K562 (cell line): ENCODE results near the gene STK16. TPM values are rescaled to one million over a fixed set of nuclear protein-coding genes. Genes with fewer than 3 reads are reported as not detected.

Experiments used
- ATAC-seq: fragments of 200-7000 bp; cut with Tn5 transposase; 3 replicates; pipeline ENCODE4 v1.9.1; 2020; ENCODE audit warnings: moderate library complexity
- BruUV-seq: library from RNA; stranded (reverse); fragments of 400-500 nt; replicated peaks from 2 replicates; lab custom pipeline; 2021; lab: Mats Ljungman, UMichigan
- CTCF ChIA-PET: fragments of 300-600 bp; formaldehyde crosslinking; extraction: SDS; loops from one replicate; lab custom pipeline; 2021; ENCODE audit warnings: low intra/inter-chr PET ratio; lab: Yijun Ruan, JAX
- POLR2A ChIA-PET: fragments of 300-600, 350-650 bp; sonication (Branson Sonifier 250); formaldehyde crosslinking; extraction: SDS; loops from one replicate; lab custom pipeline; 2021; ENCODE audit warnings: antibody characterized with exemption, inconsistent platforms; lab: Yijun Ruan, JAX
- DNase-seq, 4 experiments: peaks; one replicate each; pipeline versions ENCODE4 v3.0.0 to v3.0.0-alpha.2; 2011 to 2018; ENCODE audit warnings: low spot score in 3 of 4, mixed read lengths in 3 of 4; ENCODE audit errors: extremely low read depth in 1 of 4
- FAIRE-seq: peaks from 2 replicates; lab custom pipeline; 2011; peaks lifted over from hg19 to GRCh38; lab: Jason Lieb, UNC
- H2AFZ ChIP-seq: 2 replicates; pipeline ENCODE4 v1.6.0; 2011; ENCODE audit warnings: low read depth, low read length, control low read depth, inconsistent platforms
- H3K27ac ChIP-seq: fragments of 200-600 bp; 3 replicates; pipeline ENCODE4 v1.8.0; 2011; ENCODE audit warnings: low read depth, mild to moderate bottlenecking, control low read depth, inconsistent platforms, low read length, moderate library complexity, mixed read lengths; ENCODE audit errors: extremely low read depth
- H3K27me3 ChIP-seq, 2 experiments: fragments of 300-600 bp in 1 of 2; 2 replicates in 1 of 2; 3 replicates in 1 of 2; pipeline versions ENCODE4 v1.6.0 to v1.8.0; 2011; ENCODE audit warnings: inconsistent platforms in 2 of 2, low read length in 2 of 2, mild to moderate bottlenecking in 1 of 2, mixed read lengths in 1 of 2, moderate library complexity in 1 of 2; ENCODE audit not compliant: control insufficient read depth in 2 of 2, insufficient read depth in 2 of 2
- H3K36me3 ChIP-seq: fragments of 300-600 bp; 3 replicates; pipeline ENCODE4 v1.8.0; 2011; ENCODE audit warnings: mild to moderate bottlenecking, low read length, inconsistent platforms; ENCODE audit not compliant: control insufficient read depth, insufficient read depth
- H3K4me1 ChIP-seq, 2 experiments: fragments of 200-600 bp in 1 of 2; replicated peaks in 1 of 2; 2 replicates in 1 of 2; 3 replicates in 1 of 2; pipeline versions ENCODE4 v1.5.1 to v1.8.0; 2011; ENCODE audit warnings: inconsistent platforms in 2 of 2, low read length in 2 of 2, mild to moderate bottlenecking in 1 of 2, mixed read lengths in 1 of 2, moderate library complexity in 1 of 2; ENCODE audit not compliant: control insufficient read depth in 2 of 2, insufficient read depth in 2 of 2
- H3K4me2 ChIP-seq: 2 replicates; pipeline ENCODE4 v1.6.1; 2011; ENCODE audit warnings: low read length, control low read depth, inconsistent platforms, mixed read lengths; ENCODE audit not compliant: insufficient read depth
- H3K4me3 ChIP-seq: fragments of 200-600 bp; sonication (generic), shearing (Covaris generic); 2 replicates; pipeline ENCODE4 v1.5.1; 2016; ENCODE audit warnings: control low read depth, inconsistent platforms
- H3K79me2 ChIP-seq: fragments of 200-600 bp; 3 replicates; pipeline ENCODE4 v1.8.0; 2011; ENCODE audit warnings: low read length, inconsistent platforms; ENCODE audit not compliant: control insufficient read depth, insufficient read depth
- H3K9ac ChIP-seq, 2 experiments: 2 replicates each; pipeline versions ENCODE4 v1.6.0 to v1.6.1; 2011; ENCODE audit warnings: low read depth in 2 of 2, low read length in 2 of 2, control low read depth in 1 of 2, inconsistent platforms in 1 of 2, mild to moderate bottlenecking in 1 of 2, mixed read lengths in 1 of 2; ENCODE audit not compliant: insufficient read depth in 1 of 2
- H3K9me1 ChIP-seq: one replicate; pipeline ENCODE4 v1.6.0; 2011; ENCODE audit warnings: inconsistent platforms, mild to moderate bottlenecking, low read length, moderate library complexity; ENCODE audit not compliant: control insufficient read depth, insufficient read depth
- H3K9me3 ChIP-seq: replicated peaks from 2 replicates; pipeline ENCODE4 v1.5.1; 2011; ENCODE audit warnings: low read depth, low read length, inconsistent platforms; ENCODE audit not compliant: control insufficient read depth, insufficient read depth
- H4K20me1 ChIP-seq: replicated peaks from 2 replicates; pipeline ENCODE4 v1.6.1; 2011; ENCODE audit warnings: low read length, inconsistent platforms, mixed read lengths; ENCODE audit not compliant: control insufficient read depth, insufficient read depth
- DIDO1 ChIP-seq: fragments of 450-650 bp; IDR thresholded peaks from 2 replicates; pipeline ENCODE4 v1.6.1; 2016; ENCODE audit warnings: low read depth, missing biosample characterization, missing genetic modification characterization
- NR1H2 ChIP-seq: sonication (generic); formaldehyde crosslinking; IDR thresholded peaks from 2 replicates; pipeline ENCODE4 v1.4.0; 2020; ENCODE audit warnings: mild to moderate bottlenecking, missing genetic modification reagents
- POLR2G ChIP-seq: fragments of 200-400 bp; formaldehyde crosslinking; IDR thresholded peaks from 2 replicates; pipeline ENCODE4 v1.6.1; 2017; ENCODE audit warnings: low read depth, mild to moderate bottlenecking, antibody characterized with exemption, low read length, moderate library complexity
- RBFOX2 ChIP-seq: fragments of 200-400 bp; formaldehyde crosslinking; IDR thresholded peaks from 2 replicates; pipeline ENCODE4 v1.6.1; 2017; ENCODE audit warnings: low read depth, mild to moderate bottlenecking, low read length, moderate library complexity
- WGBS: fragments of 100-300 bp; shearing (Covaris generic); methylation state at CpG from one replicate; pipeline ENCODE4 v1.1.6; 2016; ENCODE audit warnings: low coverage, mixed read lengths; ENCODE audit not compliant: insufficient coverage; ENCODE audit errors: missing lambda C conversion rate; 5-methylcytosine and 5-hydroxymethylcytosine counted together
- in situ Hi-C: fragments of 300-500 bp; cut with MboI; formaldehyde crosslinking; loops from 4 replicates; pipeline ENCODE4 v1.15.0; 2018; ENCODE audit warnings: inconsistent platforms, mixed read lengths
- intact Hi-C: fragments of 100-400 bp; cut with micrococcal nuclease; formaldehyde crosslinking; loops from 2 replicates; pipeline ENCODE4 v1.14.2; 2022
- polyA plus RNA-seq, 8 experiments: library from polyadenylated mRNA; depleted of rRNA in 4 of 8; stranded (reverse) in 5 of 8; unstranded in 3 of 8; fragments of >200 nt; fragmentation: Nextera tagmentation in 2 of 8; fragmentation: Illumina TruSeq in 1 of 8; extraction: Ambion mirVana in 2 of 8; extraction: Trizol in 1 of 8; gene quantifications; 2 replicates each; pipeline versions ENCODE4 v1.2.1 to v1.2.3, GENCODE V29; 2011 to 2014; ENCODE audit warnings: inconsistent platforms in 1 of 8, missing spikeins in 1 of 8
- total RNA-seq, 7 experiments: library from RNA; depleted of rRNA in 6 of 7; stranded (reverse); fragments of >200 nt in 6 of 7; fragmentation: Illumina TruSeq in 2 of 7; extraction: Trizol in 2 of 7; gene quantifications; 2 replicates each; pipeline versions ENCODE4 v1.2.1 to v1.2.3, GENCODE V29; 2011 to 2021; ENCODE audit warnings: low replicate concordance in 1 of 7
- TF ChIP-seq, protein P1 (sequence below): sonication (generic); formaldehyde crosslinking; IDR thresholded peaks from 2 replicates; pipeline ENCODE4 v1.8.1; 2023; ENCODE audit warnings: mild to moderate bottlenecking, missing genetic modification reagents

Gene STK16
- total and polyA plus RNA-seq, 9 of the 15 experiments (the other 6 are each of a cell fraction or from before 2014, with no cell fraction given): 5.4 to 36.2 (median 17.8) TPM

GRCh38 chr2:219221957-219222518 lies 23.2 kb upstream of the STK16 start:
- intact Hi-C loops: no loop called here

DNA sequence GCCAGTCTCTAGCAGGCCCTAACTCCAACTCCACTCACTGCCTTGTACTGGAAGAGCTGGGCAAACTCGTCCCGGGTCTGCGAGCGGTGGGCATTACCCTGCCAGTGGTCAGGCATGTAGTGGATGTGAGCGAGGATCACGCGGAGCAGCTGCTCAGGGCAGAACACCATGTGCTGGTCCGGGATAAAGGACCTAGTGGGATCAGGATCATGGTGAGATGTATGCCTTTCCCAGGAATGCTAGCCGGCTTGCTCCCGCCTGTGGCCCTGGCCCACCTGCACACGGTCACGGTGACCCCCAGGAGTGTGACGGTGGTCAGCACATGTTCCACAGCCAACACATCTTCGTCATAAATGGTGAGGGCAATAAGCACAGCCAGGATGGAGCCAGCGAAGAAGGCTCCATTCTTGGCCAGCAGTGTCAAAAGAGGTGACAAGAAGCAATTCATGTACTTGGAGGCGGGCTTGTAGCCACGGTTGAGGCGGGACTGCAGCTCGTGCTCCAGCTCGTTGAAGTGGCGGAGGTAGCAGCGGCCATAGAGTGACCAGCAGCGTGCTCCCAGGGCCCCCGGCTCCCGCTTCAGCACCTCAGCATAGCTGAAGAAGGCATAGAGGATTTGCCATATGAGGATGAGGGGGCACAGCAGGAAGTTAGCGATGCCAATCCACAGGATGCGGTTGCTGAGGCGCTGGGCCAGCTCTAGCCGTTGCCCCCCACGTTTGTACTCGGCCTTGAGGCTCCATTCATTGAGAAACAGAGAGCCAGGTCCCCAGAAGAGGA lies 21.3 kb upstream of the STK16 start:
- Histone ChIP-seq H2AFZ (no peak overlapping the region), H3K4me2 (no peak overlapping the region), H3K9ac (no peak overlapping the region; a peak in 1 of 4 replicates), H3K27ac (no peak overlapping the region), H3K9me3 (no peaks in the 10 kb centered on the region), H4K20me1 (no peaks in the 10 kb centered on the region), H3K4me1 (peaks cover 14 to 29% of the 10 kb centered on the region in 2 experiments; a peak in 4 of 5 replicates), H3K4me3 (no peak overlapping the region), H3K36me3 (peaks cover 79% of the 10 kb centered on the region), H3K9me1 (no peaks in the 10 kb centered on the region), H3K27me3 (no peaks in the 10 kb centered on the region)
- 91% methylated on average over 17 of the region's 31 CpGs for WGBS
- in situ Hi-C loops: no loop called here
- CTCF ChIA-PET: no interaction called here
- FAIRE-seq: no peak
- no peak for DNase-seq
- no TSS peak for BruUV-seq
- ATAC-seq: no peak
- POLR2A ChIA-PET: interaction anchor here (0.6 to 0.8 kb wide), 2 partner anchors 71 to 247 kb away, joined by 3 read pairs; no protein-coding TSS in a partner anchor
- TF ChIP-seq, protein P1, sequence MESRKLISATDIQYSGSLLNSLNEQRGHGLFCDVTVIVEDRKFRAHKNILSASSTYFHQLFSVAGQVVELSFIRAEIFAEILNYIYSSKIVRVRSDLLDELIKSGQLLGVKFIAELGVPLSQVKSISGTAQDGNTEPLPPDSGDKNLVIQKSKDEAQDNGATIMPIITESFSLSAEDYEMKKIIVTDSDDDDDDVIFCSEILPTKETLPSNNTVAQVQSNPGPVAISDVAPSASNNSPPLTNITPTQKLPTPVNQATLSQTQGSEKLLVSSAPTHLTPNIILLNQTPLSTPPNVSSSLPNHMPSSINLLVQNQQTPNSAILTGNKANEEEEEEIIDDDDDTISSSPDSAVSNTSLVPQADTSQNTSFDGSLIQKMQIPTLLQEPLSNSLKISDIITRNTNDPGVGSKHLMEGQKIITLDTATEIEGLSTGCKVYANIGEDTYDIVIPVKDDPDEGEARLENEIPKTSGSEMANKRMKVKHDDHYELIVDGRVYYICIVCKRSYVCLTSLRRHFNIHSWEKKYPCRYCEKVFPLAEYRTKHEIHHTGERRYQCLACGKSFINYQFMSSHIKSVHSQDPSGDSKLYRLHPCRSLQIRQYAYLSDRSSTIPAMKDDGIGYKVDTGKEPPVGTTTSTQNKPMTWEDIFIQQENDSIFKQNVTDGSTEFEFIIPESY (CRISPR knock-in tag): 0 out of 2 replicates have a peak, but pooled peaks have one; percentile 23
- TF ChIP-seq DIDO1: no peak
- TF ChIP-seq, all 486 proteins: peak for 1
- H3K79me2 ChIP-seq: peaks cover 25% of the 10 kb centered on the region
- intact Hi-C loops: no loop called here

More at GRCh38 chr2:219221957-219222518, 23.2 kb upstream of the STK16 start:
- Histone ChIP-seq H3K9ac (no peak overlapping the region; a peak in 1 of 4 replicates), H3K9me1 (no peaks in the 10 kb centered on the region), H3K27ac (no peak overlapping the region), H3K27me3 (no peaks in the 10 kb centered on the region), H3K36me3 (peaks cover 73% of the 10 kb centered on the region), H2AFZ (no peak overlapping the region), H3K4me3 (no peak overlapping the region), H4K20me1 (0 out of 2 replicates have a peak, but pooled peaks cover 2% of the 10 kb centered on the region), H3K79me2 (peaks cover 22% of the 10 kb centered on the region), H3K4me2 (no peak overlapping the region), H3K9me3 (no peaks in the 10 kb centered on the region), H3K4me1 (peaks cover 6 to 39% of the 10 kb centered on the region in 2 experiments; a peak in 4 of 5 replicates)
- ChIA-PET CTCF (no interaction called here), POLR2A (interaction anchor here (0.7 to 1.4 kb wide), 3 partner anchors 8 to 33 kb away, joined by 3 read pairs; partner anchors contain the start of genes ANKZF1 and ATG9A)
- in situ Hi-C loops: no loop called here
- ATAC-seq (no peak), DNase-seq (no peak), FAIRE-seq (no peak)
- TF ChIP-seq NR1H2 (CRISPR knock-in tag): no peak
- peak; percentile 49 for TF ChIP-seq RBFOX2
- TF ChIP-seq POLR2G: peak; percentile 54; the same call in 1 of the 2 replicates
- 90% methylated on average over 10 of the region's 16 CpGs for WGBS
- BruUV-seq: no TSS peak
